K562 (cell line): ENCODE measurements around the gene KATNB1. TPM values are rescaled to one million over a fixed set of nuclear protein-coding genes. Genes with fewer than 3 reads are reported as not detected.

Experiments
- BRF1 ChIP-seq: IDR thresholded peaks from 3 replicates; pipeline ENCODE4 v1.6.1; 2011; ENCODE audit warnings: borderline replicate concordance, mild to moderate bottlenecking; ENCODE audit not compliant: insufficient read length; ENCODE audit errors: extremely low read depth
- DIDO1 ChIP-seq: fragments of 450-650 bp; IDR thresholded peaks from 2 replicates; pipeline ENCODE4 v1.6.1; 2016; ENCODE audit warnings: low read depth, missing biosample characterization, missing genetic modification characterization
- E2F3 ChIP-seq: fragments of 250-450 bp; sonication (Bioruptor Pico); IDR thresholded peaks from 2 replicates; pipeline ENCODE4 v1.4.0; 2020; ENCODE audit warnings: mild to moderate bottlenecking
- EGR1 ChIP-seq: fragments of 450-650 bp; conservative IDR thresholded peaks from 2 replicates; pipeline ENCODE4 v1.6.1; 2017; ENCODE audit warnings: mild to moderate bottlenecking
- ELF1 ChIP-seq: fragments of 200-800 bp; sonication (Bioruptor generic); IDR thresholded peaks from 2 replicates; pipeline ENCODE4 v1.6.1; 2016; ENCODE audit warnings: missing genetic modification characterization, missing compliant biosample characterization
- GABPB1 ChIP-seq: sonication (generic); formaldehyde crosslinking; IDR thresholded peaks from 2 replicates; pipeline ENCODE4 v1.8.0; 2022; ENCODE audit warnings: mild to moderate bottlenecking, missing genetic modification reagents
- HNRNPH1 ChIP-seq: fragments of 200-400 bp; formaldehyde crosslinking; optimal IDR thresholded peaks from 2 replicates; pipeline ENCODE3; 2017; ENCODE audit warnings: low read depth, mild to moderate bottlenecking, low read length, moderate library complexity
- KLF13 ChIP-seq: fragments of 450-650 bp; IDR thresholded peaks from 2 replicates; pipeline ENCODE4 v1.6.1; 2016; ENCODE audit warnings: missing genetic modification characterization, low read depth, mild to moderate bottlenecking, missing compliant biosample characterization, moderate library complexity, borderline replicate concordance
- NCOR1 ChIP-seq: fragments of 450-650 bp; IDR thresholded peaks from 2 replicates; pipeline ENCODE4 v1.6.1; 2016; ENCODE audit warnings: mild to moderate bottlenecking, moderate library complexity
- NFIX ChIP-seq: fragments of 250-450 bp; sonication (Bioruptor Pico); IDR thresholded peaks from 2 replicates; pipeline ENCODE4 v1.4.0; 2020; ENCODE audit warnings: low read depth, mild to moderate bottlenecking, moderate library complexity
- NR1H2 ChIP-seq: sonication (generic); formaldehyde crosslinking; IDR thresholded peaks from 2 replicates; pipeline ENCODE4 v1.4.0; 2020; ENCODE audit warnings: mild to moderate bottlenecking, missing genetic modification reagents
- TAF9B ChIP-seq: fragments of 450-650 bp; IDR thresholded peaks from 2 replicates; pipeline ENCODE4 v1.6.1; 2018; ENCODE audit warnings: mild to moderate bottlenecking; ENCODE audit not compliant: partially characterized antibody
- TSC22D4 ChIP-seq: fragments of 450-650 bp; IDR thresholded peaks from 2 replicates; pipeline ENCODE4 v1.6.1; 2016; ENCODE audit warnings: missing genetic modification characterization, missing biosample characterization, control low read depth
- YBX1 ChIP-seq: fragments of 450-650 bp; IDR thresholded peaks from 2 replicates; pipeline ENCODE4 v1.7.1; 2016; ENCODE audit warnings: mild to moderate bottlenecking
- ZFP1 ChIP-seq: fragments of 450-650 bp; formaldehyde crosslinking; IDR thresholded peaks from 2 replicates; pipeline ENCODE4 v1.4.0; 2020; ENCODE audit warnings: mild to moderate bottlenecking, mixed read lengths
- ZNF239 ChIP-seq: fragments of 250-450 bp; sonication (Bioruptor Pico); IDR thresholded peaks from 2 replicates; pipeline ENCODE4 v1.4.0; 2020; ENCODE audit warnings: mild to moderate bottlenecking
- ZNF445 ChIP-seq: fragments of 250-450 bp; sonication (Bioruptor Pico); IDR thresholded peaks from 2 replicates; pipeline ENCODE4 v1.4.0; 2020; ENCODE audit warnings: low read depth, mild to moderate bottlenecking, moderate library complexity
- ZNF696 ChIP-seq: fragments of 250-450 bp; sonication (Bioruptor Pico); conservative IDR thresholded peaks from 2 replicates; pipeline ENCODE4 v1.4.0; 2020; ENCODE audit warnings: mild to moderate bottlenecking, moderate library complexity
- polyA plus RNA-seq, 8 experiments: library from polyadenylated mRNA; depleted of rRNA in 4 of 8; stranded (reverse) in 5 of 8; unstranded in 3 of 8; fragments of >200 nt; fragmentation: Nextera tagmentation in 2 of 8; fragmentation: Illumina TruSeq in 1 of 8; extraction: Ambion mirVana in 2 of 8; extraction: Trizol in 1 of 8; gene quantifications; 2 replicates each; pipeline versions ENCODE4 v1.2.1 to v1.2.3, GENCODE V29; 2011 to 2014; ENCODE audit warnings: inconsistent platforms in 1 of 8, missing spikeins in 1 of 8
- total RNA-seq, 7 experiments: library from RNA; depleted of rRNA in 6 of 7; stranded (reverse); fragments of >200 nt in 6 of 7; fragmentation: Illumina TruSeq in 2 of 7; extraction: Trizol in 2 of 7; gene quantifications; 2 replicates each; pipeline versions ENCODE4 v1.2.1 to v1.2.3, GENCODE V29; 2011 to 2021; ENCODE audit warnings: low replicate concordance in 1 of 7
- TF ChIP-seq, protein P1 (sequence below), 2 experiments: fragments of 250-450 bp in 1 of 2; fragments of 450-650 bp in 1 of 2; sonication (Bioruptor Pico) in 1 of 2; IDR thresholded peaks; 2 replicates each; pipeline versions ENCODE4 v1.6.1 to v1.8.0; 2016 to 2021; ENCODE audit warnings: mild to moderate bottlenecking in 2 of 2, moderate library complexity in 2 of 2, missing compliant biosample characterization in 1 of 2, missing genetic modification characterization in 1 of 2
- TF ChIP-seq, protein P2 (sequence below): sonication (generic); formaldehyde crosslinking; IDR thresholded peaks from 2 replicates; pipeline ENCODE4 v1.8.1; 2023; ENCODE audit warnings: mild to moderate bottlenecking, missing genetic modification reagents
- TF ChIP-seq, protein P3 (sequence below): sonication (generic); formaldehyde crosslinking; IDR thresholded peaks from 2 replicates; pipeline ENCODE4 v1.9.0; 2022; ENCODE audit warnings: mild to moderate bottlenecking, missing genetic modification reagents
- TF ChIP-seq, protein P4 (sequence below), 2 experiments: fragments of 200-800 bp in 1 of 2; sonication (Bioruptor generic) in 1 of 2; sonication (generic) in 1 of 2; formaldehyde crosslinking in 1 of 2; IDR thresholded peaks in 1 of 2; conservative IDR thresholded peaks in 1 of 2; 2 replicates each; pipeline versions ENCODE4 v1.5.0 to v1.6.1; 2016 to 2020; ENCODE audit warnings: missing compliant biosample characterization in 1 of 2, missing genetic modification characterization in 1 of 2, missing genetic modification reagents in 1 of 2

Gene KATNB1
- total and polyA plus RNA-seq, 9 of the 15 experiments (the other 6 are each of a cell fraction or from before 2014, with no cell fraction given), result 1.2 to 52.6 (median 21.9) TPM

DNA sequence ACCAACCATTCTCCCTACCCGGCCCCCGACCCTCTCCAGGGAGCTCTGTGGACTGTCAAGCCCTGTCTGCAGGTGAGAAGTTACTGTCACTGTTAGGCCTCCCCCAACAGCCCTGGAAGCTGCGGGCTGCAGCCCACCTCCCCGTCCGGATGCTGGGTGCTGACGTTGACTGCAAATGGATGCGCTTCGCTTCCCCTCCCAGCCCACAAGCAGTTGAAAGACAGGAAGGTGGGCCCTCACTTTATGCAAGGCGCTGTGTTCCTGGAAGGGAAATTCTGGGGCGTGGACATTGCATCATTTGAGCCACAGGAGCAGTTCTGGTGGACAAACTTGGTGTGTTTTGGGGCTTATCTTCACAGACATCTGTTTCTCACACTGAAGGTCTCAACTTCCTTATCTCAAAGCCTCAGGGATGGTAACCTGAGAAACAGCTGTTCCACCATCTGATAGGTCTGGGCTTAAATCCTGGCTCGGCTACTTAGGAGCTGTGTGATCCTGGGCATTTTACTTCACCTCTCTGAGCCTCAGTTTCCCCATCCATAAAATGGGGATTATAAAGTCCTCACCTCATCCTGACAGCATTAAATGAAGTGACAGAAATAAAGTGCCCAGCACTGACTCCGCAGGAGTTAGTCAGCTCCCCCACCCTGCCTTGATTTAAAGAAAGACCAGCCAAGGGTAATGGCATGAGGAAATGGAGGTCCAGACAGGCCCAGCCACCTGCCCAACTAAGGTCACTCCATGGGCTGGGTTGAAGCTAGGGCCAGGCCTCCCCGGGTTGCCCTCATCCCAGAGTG is 45.6 kb upstream of the KATNB1 start (continued):
- TF ChIP-seq, protein P1, sequence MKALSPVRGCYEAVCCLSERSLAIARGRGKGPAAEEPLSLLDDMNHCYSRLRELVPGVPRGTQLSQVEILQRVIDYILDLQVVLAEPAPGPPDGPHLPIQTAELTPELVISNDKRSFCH (CRISPR knock-in tag; IDR thresholded peaks at IDR 0.05), result no peak
- TF ChIP-seq, protein P1 (tag; IDR thresholded peaks at IDR 0.05), result peak; percentile 87
- peak; percentile 96 for TF ChIP-seq TAF9B
- TF ChIP-seq, protein P2, sequence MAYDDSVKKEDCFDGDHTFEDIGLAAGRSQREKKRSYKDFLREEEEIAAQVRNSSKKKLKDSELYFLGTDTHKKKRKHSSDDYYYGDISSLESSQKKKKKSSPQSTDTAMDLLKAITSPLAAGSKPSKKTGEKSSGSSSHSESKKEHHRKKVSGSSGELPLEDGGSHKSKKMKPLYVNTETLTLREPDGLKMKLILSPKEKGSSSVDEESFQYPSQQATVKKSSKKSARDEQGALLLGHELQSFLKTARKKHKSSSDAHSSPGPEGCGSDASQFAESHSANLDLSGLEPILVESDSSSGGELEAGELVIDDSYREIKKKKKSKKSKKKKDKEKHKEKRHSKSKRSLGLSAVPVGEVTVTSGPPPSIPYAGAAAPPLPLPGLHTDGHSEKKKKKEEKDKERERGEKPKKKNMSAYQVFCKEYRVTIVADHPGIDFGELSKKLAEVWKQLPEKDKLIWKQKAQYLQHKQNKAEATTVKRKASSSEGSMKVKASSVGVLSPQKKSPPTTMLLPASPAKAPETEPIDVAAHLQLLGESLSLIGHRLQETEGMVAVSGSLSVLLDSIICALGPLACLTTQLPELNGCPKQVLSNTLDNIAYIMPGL, result peak; percentile 34; the same call in 1 of the 2 replicates
- no peak for TF ChIP-seq TSC22D4 (tag)
- no peak for TF ChIP-seq E2F3
- no peak for TF ChIP-seq YBX1
- no peak for TF ChIP-seq NFIX (CRISPR knock-in tag)
- TF ChIP-seq, protein P3, sequence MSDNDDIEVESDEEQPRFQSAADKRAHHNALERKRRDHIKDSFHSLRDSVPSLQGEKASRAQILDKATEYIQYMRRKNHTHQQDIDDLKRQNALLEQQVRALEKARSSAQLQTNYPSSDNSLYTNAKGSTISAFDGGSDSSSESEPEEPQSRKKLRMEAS (CRISPR knock-in tag), result no peak; the same call in 1 of the 2 replicates
- TF ChIP-seq ELF1 (tag), result peak; percentile 72; the same call in 1 of the 2 replicates
- TF ChIP-seq ZNF696 (CRISPR knock-in tag), result no peak
- TF ChIP-seq ZFP1 (CRISPR knock-in tag), result no peak
- no peak for TF ChIP-seq HNRNPH1
- TF ChIP-seq, protein P4, sequence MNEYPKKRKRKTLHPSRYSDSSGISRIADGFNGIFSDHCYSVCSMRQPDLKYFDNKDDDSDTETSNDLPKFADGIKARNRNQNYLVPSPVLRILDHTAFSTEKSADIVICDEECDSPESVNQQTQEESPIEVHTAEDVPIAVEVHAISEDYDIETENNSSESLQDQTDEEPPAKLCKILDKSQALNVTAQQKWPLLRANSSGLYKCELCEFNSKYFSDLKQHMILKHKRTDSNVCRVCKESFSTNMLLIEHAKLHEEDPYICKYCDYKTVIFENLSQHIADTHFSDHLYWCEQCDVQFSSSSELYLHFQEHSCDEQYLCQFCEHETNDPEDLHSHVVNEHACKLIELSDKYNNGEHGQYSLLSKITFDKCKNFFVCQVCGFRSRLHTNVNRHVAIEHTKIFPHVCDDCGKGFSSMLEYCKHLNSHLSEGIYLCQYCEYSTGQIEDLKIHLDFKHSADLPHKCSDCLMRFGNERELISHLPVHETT (CRISPR knock-in tag; conservative IDR thresholded peaks at IDR 0.05 in 1 of 2, IDR thresholded peaks at IDR 0.05 in 1 of 2), result peak in 1 of 2 experiments; percentile 95; a peak in 2 of 4 replicates
- no peak; the same call in 1 of the 2 replicates for TF ChIP-seq EGR1
- TF ChIP-seq NR1H2, result peak; percentile 74; the same call in 1 of the 2 replicates
- TF ChIP-seq DIDO1 (tag), result 0 out of 2 replicates have a peak, but pooled peaks have one; percentile 44
- TF ChIP-seq NCOR1, result peak; percentile 99
- TF ChIP-seq ZNF239 (CRISPR knock-in tag), result peak; percentile 47; the same call in 1 of the 2 replicates
- peak; percentile 77 for TF ChIP-seq GABPB1
- TF ChIP-seq KLF13, result no peak; the same call in 1 of the 2 replicates
- TF ChIP-seq BRF1, result no peak
- no peak for TF ChIP-seq ZNF445
